ENCODE data around the gene SPTLC2.

The SPTLC2 gene

DNA sequence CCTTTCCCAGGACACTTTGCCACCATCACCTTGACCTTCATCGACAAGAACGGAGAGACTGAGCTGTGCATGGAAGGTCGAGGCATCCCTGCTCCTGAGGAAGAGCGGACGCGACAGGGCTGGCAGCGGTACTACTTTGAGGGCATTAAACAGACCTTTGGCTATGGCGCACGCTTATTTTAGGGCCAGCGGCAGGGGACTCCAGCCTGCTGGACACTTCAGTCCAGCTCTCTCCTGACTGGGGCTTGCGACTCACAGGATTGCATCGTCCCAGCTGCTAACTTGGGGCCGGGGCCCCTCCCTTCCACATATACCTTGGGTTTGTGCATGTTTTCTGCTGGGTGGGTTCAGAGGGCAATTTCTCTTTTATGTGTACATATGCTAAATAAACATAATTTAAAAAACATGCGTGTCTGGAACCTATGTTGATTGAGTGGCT, 147.4 kb downstream of the SPTLC2 start:
- no peak for DNase-seq (ENCODE audit: low spot score)

DNA sequence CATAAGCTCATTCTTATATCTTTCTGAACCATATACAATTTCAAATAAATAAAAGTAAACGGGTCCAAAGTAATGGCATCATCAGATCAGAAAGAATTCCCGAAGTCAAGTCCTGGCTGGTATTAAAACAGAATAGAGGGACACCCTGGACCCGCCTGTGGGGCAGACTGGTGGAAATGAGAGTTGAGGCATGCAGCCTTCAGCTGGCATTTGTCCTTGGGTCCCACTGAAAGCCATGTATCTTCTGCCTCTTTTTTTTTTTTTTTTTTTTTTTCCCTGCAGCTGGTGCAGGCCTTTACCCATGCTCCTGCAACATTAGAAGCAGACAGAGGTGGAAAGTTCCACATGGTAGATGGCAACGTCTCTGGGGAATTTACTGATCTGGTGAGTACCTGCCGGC, 148.6 kb downstream of the SPTLC2 start:
- DNase-seq (ENCODE audit: low spot score) = no peak

DNA sequence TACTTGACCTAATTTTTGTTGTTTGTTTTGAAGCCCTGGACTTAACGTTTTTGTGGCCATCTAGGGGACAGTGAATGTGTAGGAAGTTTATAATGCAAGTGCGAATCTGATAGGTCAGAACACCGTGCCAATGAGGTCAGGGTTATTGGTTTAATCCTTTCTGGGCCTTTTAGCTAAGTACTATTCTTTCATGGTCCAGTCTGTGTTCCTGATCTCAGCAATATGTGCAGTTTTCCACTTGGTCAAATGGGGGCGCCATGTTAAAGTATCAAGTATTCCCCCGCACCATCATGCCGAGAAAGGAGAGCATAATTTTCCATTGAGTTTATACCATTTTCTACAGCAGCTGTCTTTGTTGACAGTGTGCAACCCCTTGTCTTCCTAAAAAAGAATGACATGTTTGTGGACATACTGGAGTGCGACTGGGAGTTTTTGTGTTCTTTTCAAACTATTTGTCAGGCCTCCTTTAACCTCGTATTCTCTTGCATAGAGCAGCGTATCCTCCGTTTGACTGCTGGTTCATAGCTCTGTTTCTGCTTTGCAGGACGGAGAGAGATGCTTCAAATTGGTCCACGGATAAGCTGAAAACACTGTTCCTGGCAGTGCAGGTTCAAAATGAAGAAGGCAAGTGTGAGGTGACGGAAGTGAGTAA, 157.2 kb downstream of the SPTLC2 start:
- DNase-seq (ENCODE audit: low spot score) = peak; percentile 65

- DNase-seq (ENCODE audit: low spot score) = peak; percentile 28
Measured at GRCh38 chr14:77458249-77458950, 158.0 kb downstream of the SPTLC2 start.

DNA sequence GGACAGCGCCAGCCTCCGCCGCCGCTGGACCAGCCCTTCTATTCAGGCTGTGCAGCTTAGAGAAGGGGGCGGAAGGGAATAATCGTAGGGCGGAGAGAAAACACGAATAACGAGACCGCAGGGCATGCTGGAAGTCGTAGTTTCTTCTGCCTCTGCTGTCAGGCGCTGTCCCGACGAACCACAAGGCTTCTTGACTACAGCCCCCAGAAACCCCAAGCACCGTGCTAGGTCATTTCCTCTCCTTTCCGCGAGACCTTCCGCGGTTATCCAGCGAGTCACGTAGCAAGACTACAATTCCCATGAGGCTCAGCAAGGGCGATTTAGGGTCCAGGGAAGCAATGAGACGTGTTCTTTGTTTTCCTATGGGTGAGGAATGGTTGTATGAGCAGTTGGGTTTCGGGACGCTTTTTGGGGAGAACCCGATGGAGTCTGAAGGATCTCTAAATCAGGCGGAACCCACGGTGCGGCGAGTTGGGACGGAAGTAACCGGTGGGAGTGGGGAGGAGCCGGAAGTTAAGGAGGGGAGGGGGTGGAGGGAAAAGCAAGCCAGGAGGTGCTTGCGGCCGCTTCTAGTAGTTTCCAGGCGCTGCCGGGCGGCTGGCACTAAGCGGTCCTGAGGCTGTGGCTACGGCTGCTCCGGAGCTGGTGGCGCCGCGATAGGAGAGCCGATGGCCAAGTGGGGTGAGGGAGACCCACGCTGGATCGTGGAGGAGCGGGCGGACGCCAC, 158.8 kb downstream of the SPTLC2 start, which contains the start of the genes AHSA1 and VIPAS39:
Gene AHSA1 (plus strand): TSS at position 572 of the 727 bp plus-strand sequence. CDS start 97 bp downstream, at position 669.
Gene VIPAS39 (minus strand): TSS at position 80 of the 727 bp plus-strand sequence. CDS start 3,499 bp downstream, outside the sequence.
- DNase-seq (ENCODE audit: low spot score) = peak; percentile 90

DNA sequence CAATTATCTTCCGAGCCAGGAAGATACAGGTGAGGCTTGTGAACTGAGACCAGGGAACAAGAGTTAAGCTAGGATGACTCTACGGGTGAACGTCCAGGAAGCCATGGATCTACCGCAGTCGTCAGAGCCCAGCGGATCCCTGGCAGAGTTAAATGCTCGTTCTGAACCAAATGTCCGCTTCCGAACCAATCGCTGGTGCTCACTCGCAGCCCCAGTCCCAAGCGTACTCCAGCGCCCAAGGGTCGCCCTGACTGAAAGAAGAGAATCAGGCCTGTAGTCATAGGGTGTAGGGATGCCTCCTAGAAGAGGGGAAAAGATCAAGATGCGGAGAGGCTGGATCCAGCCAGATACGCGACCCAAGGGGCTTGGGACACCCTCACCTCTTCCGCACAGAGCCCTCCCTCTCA, 159.3 kb downstream of the SPTLC2 start:
- no peak for DNase-seq (ENCODE audit: low spot score)
